Activated T-helper 17 cell treated with anti-CD3 and anti-CD28 coated beads, Interleukin-2, amount 50 U/mL, for 72 hours (primary cell): Measurements from ENCODE around the gene ITIH4. TPM values are rescaled to one million over a fixed set of nuclear protein-coding genes. Genes with fewer than 3 reads are reported as not detected.
"Not testable (repeated sequence)": the region's sequence is repeated elsewhere in the genome, so short reads cannot be mapped to it uniquely, and the experiment has no call there.

Experiments
- ATAC-seq: fragments of 150-1000 bp; cut with Tn5 transposase; replicated peaks from 2 replicates; pipeline ENCODE4 v1.10.0; 2021; ENCODE audit warnings: mild to moderate bottlenecking, moderate library complexity
- H3K27ac Mint-ChIP-seq: one replicate; pipeline ENCODE4 v1.8.0; 2022; ENCODE audit warnings: mixed read lengths
- H3K27me3 Mint-ChIP-seq: one replicate; pipeline ENCODE4 v1.8.0; 2022; ENCODE audit warnings: mixed read lengths
- H3K36me3 Mint-ChIP-seq: one replicate; pipeline ENCODE4 v1.8.0; 2022; ENCODE audit warnings: low read depth, mild to moderate bottlenecking, mixed read lengths
- H3K4me1 Mint-ChIP-seq: one replicate; pipeline ENCODE4 v1.8.0; 2022; ENCODE audit warnings: mixed read lengths
- H3K4me3 Mint-ChIP-seq: one replicate; pipeline ENCODE4 v1.8.0; 2022; ENCODE audit warnings: mild to moderate bottlenecking, mixed read lengths
- H3K9me3 Mint-ChIP-seq: one replicate; pipeline ENCODE4 v1.8.0; 2022; ENCODE audit warnings: mixed read lengths
- total RNA-seq, 2 donors: library from RNA; stranded (reverse); gene quantifications; one replicate each; pipeline ENCODE4 v1.2.3, GENCODE V29; 2022

The ITIH4 gene
- total RNA-seq, 2 donors from 2014 or later, result 5.5 to 12.8 TPM

- ATAC-seq, result no peak
- peaks cover under 1% of the 10 kb centered on the region for H3K27me3 Mint-ChIP-seq
- no peak overlapping the region for H3K4me3 Mint-ChIP-seq
- no peaks in the 10 kb centered on the region for H3K4me1 Mint-ChIP-seq
- H3K27ac Mint-ChIP-seq, result no peak overlapping the region
- H3K9me3 Mint-ChIP-seq, result no peaks in the 10 kb centered on the region
- no peaks in the 10 kb centered on the region for H3K36me3 Mint-ChIP-seq
Observed at GRCh38 chr3:52783211-52783555, 47.3 kb downstream of the ITIH4 start.

- no peak overlapping the region for H3K27ac Mint-ChIP-seq
- no peak overlapping the region for H3K4me3 Mint-ChIP-seq
- no peaks in the 10 kb centered on the region for H3K36me3 Mint-ChIP-seq
- no peak for ATAC-seq
- H3K4me1 Mint-ChIP-seq, result no peaks in the 10 kb centered on the region
- H3K27me3 Mint-ChIP-seq, result peaks cover 3% of the 10 kb centered on the region
- no peaks in the 10 kb centered on the region for H3K9me3 Mint-ChIP-seq
Observed at GRCh38 chr3:52782412-52783210, 47.9 kb downstream of the ITIH4 start.

GRCh38 chr3:52781741-52782140 lies 48.7 kb downstream of the ITIH4 start:
- Mint-ChIP-seq H3K36me3 (no peaks in the 10 kb centered on the region), H3K4me1 (no peaks in the 10 kb centered on the region), H3K27me3 (peaks cover 3% of the 10 kb centered on the region), H3K9me3 (no peaks in the 10 kb centered on the region), H3K27ac (no peak overlapping the region), H3K4me3 (no peak overlapping the region)
- no peak for ATAC-seq

GRCh38 chr3:52779837-52780585 lies 50.5 kb downstream of the ITIH4 start:
- Mint-ChIP-seq H3K9me3 (no peaks in the 10 kb centered on the region), H3K4me1 (no peaks in the 10 kb centered on the region), H3K4me3 (no peak overlapping the region), H3K27me3 (peaks cover 3% of the 10 kb centered on the region), H3K36me3 (no peaks in the 10 kb centered on the region), H3K27ac (no peak overlapping the region)
- no peak for ATAC-seq

- Mint-ChIP-seq H3K4me1 (no peaks in the 10 kb centered on the region), H3K27me3 (peaks cover 3% of the 10 kb centered on the region), H3K36me3 (no peaks in the 10 kb centered on the region), H3K4me3 (no peak overlapping the region), H3K27ac (no peak overlapping the region), H3K9me3 (no peaks in the 10 kb centered on the region)
- ATAC-seq, result no peak
Observed at GRCh38 chr3:52779011-52779836, 51.2 kb downstream of the ITIH4 start.

GRCh38 chr3:52777959-52778805 lies 52.3 kb downstream of the ITIH4 start:
- Mint-ChIP-seq H3K4me3 (no peak overlapping the region), H3K9me3 (no peaks in the 10 kb centered on the region), H3K27me3 (peaks cover 3% of the 10 kb centered on the region), H3K27ac (no peak overlapping the region), H3K36me3 (no peaks in the 10 kb centered on the region), H3K4me1 (no peaks in the 10 kb centered on the region)
- no peak for ATAC-seq

- H3K27me3 Mint-ChIP-seq, result peaks cover 3% of the 10 kb centered on the region
- no peaks in the 10 kb centered on the region for H3K4me1 Mint-ChIP-seq
Observed at GRCh38 chr3:52777127-52777958, 53.1 kb downstream of the ITIH4 start, which contains the start of gene ITIH1. ITIH1 (plus strand) TSS chr3:52777599; CDS start chr3:52777616, 17 bp downstream.

GRCh38 chr3:52776486-52776885 lies 54.0 kb downstream of the ITIH4 start:
- not testable (repeated sequence) for H3K4me3 Mint-ChIP-seq, H3K27me3 Mint-ChIP-seq, H3K4me1 Mint-ChIP-seq, H3K27ac Mint-ChIP-seq, H3K9me3 Mint-ChIP-seq, ATAC-seq, H3K36me3 Mint-ChIP-seq

More at GRCh38 chr3:52777127-52777958, 53.1 kb downstream of the ITIH4 start, which contains the start of gene ITIH1:
- ATAC-seq, result no peak
- no peak within 1 kb of the TSS for H3K27ac Mint-ChIP-seq
- H3K4me3 Mint-ChIP-seq, result no peak within 1 kb of the TSS
- H3K36me3 Mint-ChIP-seq, result no peaks in the 10 kb centered on the region
- H3K9me3 Mint-ChIP-seq, result no peaks in the 10 kb centered on the region

- Mint-ChIP-seq H3K27me3 (peaks cover 3% of the 10 kb centered on the region), H3K27ac (no peak overlapping the region), H3K4me3 (no peak overlapping the region), H3K4me1 (peaks cover 9% of the 10 kb centered on the region), H3K9me3 (no peaks in the 10 kb centered on the region), H3K36me3 (no peaks in the 10 kb centered on the region)
- ATAC-seq, result no peak
Observed at GRCh38 chr3:52775877-52776276, 54.6 kb downstream of the ITIH4 start.

- no peak for ATAC-seq
- Mint-ChIP-seq H3K27me3 (peaks cover 3% of the 10 kb centered on the region), H3K9me3 (no peaks in the 10 kb centered on the region), H3K36me3 (no peaks in the 10 kb centered on the region), H3K4me1 (peaks cover 9% of the 10 kb centered on the region), H3K4me3 (no peak overlapping the region), H3K27ac (no peak overlapping the region)
Observed at GRCh38 chr3:52774901-52775864, 55.3 kb downstream of the ITIH4 start.

GRCh38 chr3:52774066-52774713 lies 56.3 kb downstream of the ITIH4 start:
- ATAC-seq, result no peak
- Mint-ChIP-seq H3K36me3 (no peaks in the 10 kb centered on the region), H3K4me1 (peaks cover 15% of the 10 kb centered on the region), H3K27ac (no peak overlapping the region), H3K27me3 (peaks cover 8% of the 10 kb centered on the region), H3K4me3 (no peak overlapping the region), H3K9me3 (no peaks in the 10 kb centered on the region)
